RWPE2 (cell line): Measurements from ENCODE around the gene C9orf78.
A peak's percentile ranks its signal among the peaks of the same experiment; 100 is the strongest.
"Not testable (repeated sequence)": the region's sequence is repeated elsewhere in the genome, so short reads cannot be mapped to it uniquely, and the experiment has no call there.

Experiments
- ATAC-seq: fragments of 200-7000 bp; cut with Tn5 transposase; 3 replicates; pipeline ENCODE4 v1.9.1; 2021; ENCODE audit warnings: low read depth
- DNase-seq: peaks from one replicate; pipeline ENCODE4 v3.0.0-alpha.2; 2020; ENCODE audit warnings: low spot score
- H3K27ac ChIP-seq: fragments of 450-650 bp; 2 replicates; pipeline ENCODE4 v1.5.1; 2017; ENCODE audit warnings: mild to moderate bottlenecking; ENCODE audit not compliant: poor library complexity, severe bottlenecking
- H3K27me3 ChIP-seq: fragments of 250-450 bp; sonication (Bioruptor Pico); 2 replicates; pipeline ENCODE4 v1.5.1; 2021; ENCODE audit warnings: mild to moderate bottlenecking, moderate library complexity; ENCODE audit not compliant: insufficient read depth, poor library complexity, severe bottlenecking
- H3K36me3 ChIP-seq: fragments of 250-450 bp; sonication (Bioruptor Pico); 2 replicates; pipeline ENCODE4 v1.5.1; 2020; ENCODE audit warnings: low read depth, mild to moderate bottlenecking, moderate library complexity
- H3K4me1 ChIP-seq: fragments of 250-450 bp; sonication (Bioruptor Pico); 2 replicates; pipeline ENCODE4 v1.5.1; 2021; ENCODE audit warnings: mild to moderate bottlenecking, moderate library complexity; ENCODE audit not compliant: insufficient read depth, poor library complexity, severe bottlenecking
- H3K4me3 ChIP-seq: fragments of 250-450 bp; sonication (Bioruptor Pico); 2 replicates; pipeline ENCODE4 v1.5.1; 2021; ENCODE audit warnings: mild to moderate bottlenecking, moderate library complexity; ENCODE audit not compliant: severe bottlenecking
- H3K9me3 ChIP-seq: fragments of 250-450 bp; sonication (Bioruptor Pico); 2 replicates; pipeline ENCODE4 v1.5.1; 2021; ENCODE audit warnings: mild to moderate bottlenecking, moderate library complexity; ENCODE audit not compliant: severe bottlenecking
- TF ChIP-seq, protein P1 (sequence below): fragments of 450-650 bp; IDR thresholded peaks from one replicate; pipeline ENCODE4 v1.5.1; 2017; ENCODE audit warnings: mild to moderate bottlenecking, moderate library complexity; ENCODE audit not compliant: poor library complexity, severe bottlenecking

C9orf78 gene

GRCh38 chr9:129794549-129794948 is 40.5 kb downstream of the C9orf78 start:
- Histone ChIP-seq H3K4me1 (no peaks in the 10 kb centered on the region), H3K4me3 (no peak overlapping the region), H3K36me3 (no peaks in the 10 kb centered on the region), H3K27ac (no peak overlapping the region), H3K9me3 (no peaks in the 10 kb centered on the region), H3K27me3 (no peaks in the 10 kb centered on the region)
- TF ChIP-seq, protein P1, sequence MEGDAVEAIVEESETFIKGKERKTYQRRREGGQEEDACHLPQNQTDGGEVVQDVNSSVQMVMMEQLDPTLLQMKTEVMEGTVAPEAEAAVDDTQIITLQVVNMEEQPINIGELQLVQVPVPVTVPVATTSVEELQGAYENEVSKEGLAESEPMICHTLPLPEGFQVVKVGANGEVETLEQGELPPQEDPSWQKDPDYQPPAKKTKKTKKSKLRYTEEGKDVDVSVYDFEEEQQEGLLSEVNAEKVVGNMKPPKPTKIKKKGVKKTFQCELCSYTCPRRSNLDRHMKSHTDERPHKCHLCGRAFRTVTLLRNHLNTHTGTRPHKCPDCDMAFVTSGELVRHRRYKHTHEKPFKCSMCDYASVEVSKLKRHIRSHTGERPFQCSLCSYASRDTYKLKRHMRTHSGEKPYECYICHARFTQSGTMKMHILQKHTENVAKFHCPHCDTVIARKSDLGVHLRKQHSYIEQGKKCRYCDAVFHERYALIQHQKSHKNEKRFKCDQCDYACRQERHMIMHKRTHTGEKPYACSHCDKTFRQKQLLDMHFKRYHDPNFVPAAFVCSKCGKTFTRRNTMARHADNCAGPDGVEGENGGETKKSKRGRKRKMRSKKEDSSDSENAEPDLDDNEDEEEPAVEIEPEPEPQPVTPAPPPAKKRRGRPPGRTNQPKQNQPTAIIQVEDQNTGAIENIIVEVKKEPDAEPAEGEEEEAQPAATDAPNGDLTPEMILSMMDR, result no peak
- ATAC-seq (no peak), DNase-seq (no peak)

GRCh38 chr9:129786481-129786880 is 48.6 kb downstream of the C9orf78 start:
- H3K4me1 ChIP-seq, result no peaks in the 10 kb centered on the region
- H3K27ac ChIP-seq, result no peak overlapping the region
- ATAC-seq, result no peak
- no peak for DNase-seq
- TF ChIP-seq, protein P1, result no peak
- H3K27me3 ChIP-seq, result no peaks in the 10 kb centered on the region
- H3K36me3 ChIP-seq, result no peaks in the 10 kb centered on the region
- H3K4me3 ChIP-seq, result no peak overlapping the region
- H3K9me3 ChIP-seq, result no peaks in the 10 kb centered on the region

GRCh38 chr9:129785866-129786265 is 49.2 kb downstream of the C9orf78 start:
- no peak for ATAC-seq
- no peaks in the 10 kb centered on the region for H3K9me3 ChIP-seq
- no peak overlapping the region for H3K27ac ChIP-seq
- no peaks in the 10 kb centered on the region for H3K4me1 ChIP-seq
- no peaks in the 10 kb centered on the region for H3K27me3 ChIP-seq
- TF ChIP-seq, protein P1, result no peak
- no peak for DNase-seq
- H3K4me3 ChIP-seq, result no peak overlapping the region
- no peaks in the 10 kb centered on the region for H3K36me3 ChIP-seq

GRCh38 chr9:129784970-129785369 is 50.1 kb downstream of the C9orf78 start:
- H3K4me3 ChIP-seq, DNase-seq, H3K27me3 ChIP-seq, H3K4me1 ChIP-seq, H3K9me3 ChIP-seq, H3K36me3 ChIP-seq, H3K27ac ChIP-seq, ATAC-seq: not testable (repeated sequence)

GRCh38 chr9:129783516-129784361 is 51.3 kb downstream of the C9orf78 start:
- Histone ChIP-seq H3K4me1 (no peaks in the 10 kb centered on the region), H3K4me3 (no peak overlapping the region), H3K36me3 (no peaks in the 10 kb centered on the region), H3K27me3 (no peaks in the 10 kb centered on the region), H3K27ac (no peak overlapping the region), H3K9me3 (no peaks in the 10 kb centered on the region)
- no peak for DNase-seq
- TF ChIP-seq, protein P1, result peak; percentile 90
- peak; percentile 88 for ATAC-seq
